ENCODE measurements around the gene NLN.

NLN gene

DNA sequence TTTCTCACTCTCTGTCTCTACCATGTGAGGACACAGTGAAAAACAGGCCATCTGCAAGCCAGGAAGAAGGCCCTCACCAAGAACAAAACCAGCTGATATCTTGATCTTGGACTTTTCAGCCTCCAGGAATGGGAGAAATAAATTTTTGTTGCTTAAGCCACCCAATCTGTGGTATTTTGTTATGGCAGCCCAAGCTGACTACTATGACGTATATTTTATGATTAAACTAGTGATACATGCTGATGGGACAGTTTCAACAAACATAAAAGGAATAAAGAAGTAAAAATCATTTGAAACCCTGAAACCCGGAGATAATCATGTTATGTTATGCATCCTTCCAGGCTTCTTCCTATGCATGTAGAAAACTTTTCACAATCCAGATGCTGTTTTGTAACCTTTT is 132.9 kb downstream of the NLN start:
- no peak overlapping the region for H3K4me3 ChIP-seq (ENCODE audit: low read length)
- no peaks in the 10 kb centered on the region for H3F3A ChIP-seq (ENCODE audit: control insufficient read depth, insufficient read depth)
- H3K27ac ChIP-seq (ENCODE audit: low read depth, low read length) = no peak overlapping the region
- H3K36me3 ChIP-seq (ENCODE audit: control insufficient read depth, low read length) = no peaks in the 10 kb centered on the region
- TF ChIP-seq, protein P1, sequence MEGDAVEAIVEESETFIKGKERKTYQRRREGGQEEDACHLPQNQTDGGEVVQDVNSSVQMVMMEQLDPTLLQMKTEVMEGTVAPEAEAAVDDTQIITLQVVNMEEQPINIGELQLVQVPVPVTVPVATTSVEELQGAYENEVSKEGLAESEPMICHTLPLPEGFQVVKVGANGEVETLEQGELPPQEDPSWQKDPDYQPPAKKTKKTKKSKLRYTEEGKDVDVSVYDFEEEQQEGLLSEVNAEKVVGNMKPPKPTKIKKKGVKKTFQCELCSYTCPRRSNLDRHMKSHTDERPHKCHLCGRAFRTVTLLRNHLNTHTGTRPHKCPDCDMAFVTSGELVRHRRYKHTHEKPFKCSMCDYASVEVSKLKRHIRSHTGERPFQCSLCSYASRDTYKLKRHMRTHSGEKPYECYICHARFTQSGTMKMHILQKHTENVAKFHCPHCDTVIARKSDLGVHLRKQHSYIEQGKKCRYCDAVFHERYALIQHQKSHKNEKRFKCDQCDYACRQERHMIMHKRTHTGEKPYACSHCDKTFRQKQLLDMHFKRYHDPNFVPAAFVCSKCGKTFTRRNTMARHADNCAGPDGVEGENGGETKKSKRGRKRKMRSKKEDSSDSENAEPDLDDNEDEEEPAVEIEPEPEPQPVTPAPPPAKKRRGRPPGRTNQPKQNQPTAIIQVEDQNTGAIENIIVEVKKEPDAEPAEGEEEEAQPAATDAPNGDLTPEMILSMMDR (IDR thresholded peaks at IDR 0.05; ENCODE audit: low read depth, low read length, poor library complexity, severe bottlenecking) = no peak
- no peak overlapping the region for H3K4me2 ChIP-seq (ENCODE audit: low read length)
- H3K9me3 ChIP-seq (ENCODE audit: control insufficient read depth, insufficient read depth, low read length) = no peaks in the 10 kb centered on the region
- no peaks in the 10 kb centered on the region for H3K9me2 ChIP-seq (replicated peaks; ENCODE audit: control insufficient read depth, low read length)
- H3K4me1 ChIP-seq (ENCODE audit: control insufficient read depth, low read length) = peaks cover 5% of the 10 kb centered on the region; the same call in 1 of the 2 replicates
- H3K27me3 ChIP-seq (ENCODE audit: control insufficient read depth, low read length) = no peaks in the 10 kb centered on the region
- no peaks in the 10 kb centered on the region for H3K79me2 ChIP-seq (ENCODE audit: control insufficient read depth, low read length)
- H4K20me1 ChIP-seq (ENCODE audit: control insufficient read depth, insufficient read depth, low read depth, low read length) = no peaks in the 10 kb centered on the region

DNA sequence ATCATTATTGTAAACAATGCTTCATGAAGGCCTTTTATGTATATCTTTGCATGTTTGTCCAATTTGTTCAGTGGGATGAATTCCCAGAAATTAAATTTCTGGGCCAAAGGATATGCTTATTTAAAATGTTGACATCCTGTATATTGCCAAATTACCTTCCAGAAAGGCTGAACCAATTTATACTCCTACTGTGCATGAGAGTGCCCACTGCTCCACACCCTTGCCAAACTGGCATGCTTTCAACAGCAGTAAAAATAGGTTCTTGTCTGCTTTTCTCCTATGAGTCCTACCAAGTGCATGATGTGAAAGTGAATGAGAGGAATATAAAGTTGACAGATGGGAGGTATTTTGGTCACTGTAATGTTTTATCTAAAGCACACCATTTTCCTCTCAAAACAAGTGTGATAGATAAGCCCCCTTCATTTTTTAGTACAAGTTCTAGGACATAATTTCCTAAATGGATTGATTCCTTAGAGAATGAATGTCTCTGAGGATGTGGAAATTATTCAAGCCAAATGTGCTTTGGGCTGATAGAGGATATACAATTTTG is 133.8 kb downstream of the NLN start:
- Histone ChIP-seq H3K9me3 (ENCODE audit: control insufficient read depth, insufficient read depth, low read length) (no peaks in the 10 kb centered on the region), H3K4me2 (ENCODE audit: low read length) (no peak overlapping the region), H3K27me3 (ENCODE audit: control insufficient read depth, low read length) (no peaks in the 10 kb centered on the region), H3K79me2 (ENCODE audit: control insufficient read depth, low read length) (no peaks in the 10 kb centered on the region), H3F3A (ENCODE audit: control insufficient read depth, insufficient read depth) (no peaks in the 10 kb centered on the region), H3K9me2 (replicated peaks; ENCODE audit: control insufficient read depth, low read length) (no peaks in the 10 kb centered on the region), H3K27ac (ENCODE audit: low read depth, low read length) (no peak overlapping the region), H4K20me1 (ENCODE audit: control insufficient read depth, insufficient read depth, low read depth, low read length) (no peaks in the 10 kb centered on the region), H3K4me1 (ENCODE audit: control insufficient read depth, low read length) (peaks cover 5% of the 10 kb centered on the region; the same call in 1 of the 2 replicates), H3K36me3 (ENCODE audit: control insufficient read depth, low read length) (no peaks in the 10 kb centered on the region), H3K4me3 (ENCODE audit: low read length) (no peak overlapping the region)
- no peak for TF ChIP-seq EZH2phosphoT487 (IDR thresholded peaks at IDR 0.05; ENCODE audit: borderline replicate concordance, low read length)
- TF ChIP-seq, protein P1 (IDR thresholded peaks at IDR 0.05; ENCODE audit: low read depth, low read length, poor library complexity, severe bottlenecking) = no peak

DNA sequence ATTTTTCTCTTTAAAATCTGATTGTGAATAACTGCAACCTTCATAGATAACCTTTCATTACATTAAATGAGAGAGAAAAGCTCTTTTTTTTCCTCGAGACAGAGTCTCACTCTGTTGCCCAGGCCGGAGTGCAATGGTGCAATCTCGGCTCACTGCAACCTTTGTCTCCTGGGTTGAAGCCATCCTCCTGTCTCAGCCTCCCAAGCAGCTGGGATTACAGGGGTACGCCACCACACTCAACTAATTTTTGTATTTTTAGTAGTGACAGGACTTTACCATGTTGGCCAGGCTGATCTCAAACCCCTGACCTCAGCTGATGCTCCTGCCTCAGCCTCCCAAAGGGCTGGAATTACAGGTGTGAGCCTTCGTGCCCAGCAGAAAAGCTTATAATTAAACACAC is 134.5 kb downstream of the NLN start:
- TF ChIP-seq EZH2phosphoT487 (IDR thresholded peaks at IDR 0.05; ENCODE audit: borderline replicate concordance, low read length) = no peak
- Histone ChIP-seq H3K27me3 (ENCODE audit: control insufficient read depth, low read length) (no peaks in the 10 kb centered on the region), H3K9me2 (replicated peaks; ENCODE audit: control insufficient read depth, low read length) (no peaks in the 10 kb centered on the region), H3F3A (ENCODE audit: control insufficient read depth, insufficient read depth) (no peaks in the 10 kb centered on the region), H3K4me3 (ENCODE audit: low read length) (no peak overlapping the region), H4K20me1 (ENCODE audit: control insufficient read depth, insufficient read depth, low read depth, low read length) (no peaks in the 10 kb centered on the region), H3K9me3 (ENCODE audit: control insufficient read depth, insufficient read depth, low read length) (no peaks in the 10 kb centered on the region), H3K27ac (ENCODE audit: low read depth, low read length) (no peak overlapping the region), H3K36me3 (ENCODE audit: control insufficient read depth, low read length) (no peaks in the 10 kb centered on the region), H3K79me2 (ENCODE audit: control insufficient read depth, low read length) (no peaks in the 10 kb centered on the region), H3K4me2 (ENCODE audit: low read length) (no peak overlapping the region), H3K4me1 (ENCODE audit: control insufficient read depth, low read length) (peaks cover 5% of the 10 kb centered on the region; the same call in 1 of the 2 replicates)

DNA sequence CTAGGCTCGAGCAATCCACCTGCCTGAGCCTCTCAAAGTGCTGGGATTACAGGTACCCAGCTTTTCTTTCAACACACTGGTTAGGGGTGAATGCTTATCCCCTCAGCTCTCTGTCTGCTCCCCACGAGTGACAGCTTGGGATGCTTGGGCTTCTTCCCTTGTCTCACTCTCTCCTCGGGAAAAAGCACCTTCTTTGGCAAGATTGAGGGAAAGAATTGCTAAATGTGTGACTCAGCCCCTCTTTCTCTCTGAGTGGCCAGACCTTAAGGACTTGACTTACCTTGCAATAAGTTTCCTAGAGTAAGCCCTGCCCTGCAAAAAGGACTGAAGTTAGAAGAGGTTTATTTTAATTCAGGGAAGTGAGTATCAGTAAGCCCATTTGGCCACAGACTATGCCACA is 136.3 kb downstream of the NLN start:
- Histone ChIP-seq H3K27ac (ENCODE audit: low read depth, low read length) (no peak overlapping the region), H3K4me2 (ENCODE audit: low read length) (no peak overlapping the region), H3K27me3 (ENCODE audit: control insufficient read depth, low read length) (no peaks in the 10 kb centered on the region), H3K79me2 (ENCODE audit: control insufficient read depth, low read length) (no peaks in the 10 kb centered on the region), H4K20me1 (ENCODE audit: control insufficient read depth, insufficient read depth, low read depth, low read length) (no peaks in the 10 kb centered on the region), H3F3A (ENCODE audit: control insufficient read depth, insufficient read depth) (no peaks in the 10 kb centered on the region), H3K4me1 (ENCODE audit: control insufficient read depth, low read length) (peaks cover 5% of the 10 kb centered on the region; the same call in 1 of the 2 replicates), H3K4me3 (ENCODE audit: low read length) (no peak overlapping the region), H3K36me3 (ENCODE audit: control insufficient read depth, low read length) (no peaks in the 10 kb centered on the region), H3K9me2 (replicated peaks; ENCODE audit: control insufficient read depth, low read length) (no peaks in the 10 kb centered on the region), H3K9me3 (ENCODE audit: control insufficient read depth, insufficient read depth, low read length) (no peaks in the 10 kb centered on the region)
- no peak for TF ChIP-seq EZH2phosphoT487 (IDR thresholded peaks at IDR 0.05; ENCODE audit: borderline replicate concordance, low read length)
- TF ChIP-seq, protein P1 (IDR thresholded peaks at IDR 0.05; ENCODE audit: low read depth, low read length, poor library complexity, severe bottlenecking) = no peak

All from DOHH2 (cell line).